ENCODE data around the gene FMNL2.

GRCh38 chr2:152433289-152433688 is 98.3 kb downstream of the FMNL2 start:
- no peak for TF ChIP-seq POLR2A (IDR thresholded peaks at IDR 0.05; ENCODE audit: low read depth, low read length)
- no peak for TF ChIP-seq POLR2AphosphoS5 (IDR thresholded peaks at IDR 0.05; ENCODE audit: low read depth, low read length)
- no peak for TF ChIP-seq TAF1 (IDR thresholded peaks at IDR 0.05; ENCODE audit: borderline replicate concordance, low read depth, low read length)
